HG03097 (cell line): Measurements from ENCODE around the gene NRXN3.

Source experiments
- ATAC-seq: cut with Tn5 transposase; IDR thresholded peaks from one replicate; pipeline ENCODE4 v1.9.1; 2021; ENCODE audit not compliant: unreplicated experiment, low FRiP score

Gene NRXN3

GRCh38 chr14:79363291-79363690, 1193.1 kb downstream of the NRXN3 start:
- ATAC-seq = no peak

DNA sequence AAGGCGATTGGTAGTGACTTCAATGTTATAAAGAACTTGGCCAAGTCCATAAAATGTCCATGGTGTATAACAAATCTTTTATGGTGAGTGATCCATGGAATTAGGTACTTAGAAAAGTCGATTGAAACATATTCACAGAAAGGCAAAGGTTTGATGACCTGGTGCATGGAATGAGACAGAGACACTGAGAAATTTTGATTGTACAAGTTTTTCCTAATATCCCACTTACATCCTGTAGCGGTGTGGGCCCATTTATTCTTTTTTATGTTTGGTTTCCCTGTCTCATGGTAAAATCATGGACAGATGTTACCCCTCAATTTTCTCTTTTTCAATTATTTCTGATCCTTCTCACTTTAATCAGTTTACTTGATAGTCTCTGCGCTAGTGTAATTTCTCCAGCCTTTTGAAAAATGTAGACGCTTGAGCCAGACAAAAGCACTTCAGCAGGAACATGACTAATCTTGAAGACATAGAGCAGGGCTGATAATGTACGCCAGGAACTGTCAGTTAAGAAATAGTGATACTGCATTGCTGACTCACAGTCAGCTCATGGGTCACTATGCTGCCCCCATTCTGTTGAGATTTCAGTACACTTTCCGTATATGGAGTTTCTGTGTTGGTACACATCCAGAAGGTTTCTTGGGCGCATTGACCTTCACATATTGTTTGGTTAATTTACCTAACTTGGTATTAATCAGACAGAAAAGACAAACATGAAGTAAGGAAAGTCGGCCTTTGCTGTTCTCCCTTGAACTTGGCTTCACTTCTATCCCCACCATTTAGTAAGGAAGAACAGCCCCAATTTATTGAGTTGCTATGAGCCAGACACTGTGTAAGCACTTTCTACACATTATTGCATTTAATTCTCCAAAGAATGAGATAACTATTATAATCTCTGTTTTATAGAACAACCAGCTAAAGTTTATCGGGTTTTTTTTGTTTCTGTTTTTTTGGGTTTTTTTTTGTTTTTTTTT, 1199.5 kb downstream of the NRXN3 start:
- ATAC-seq = no peak

DNA sequence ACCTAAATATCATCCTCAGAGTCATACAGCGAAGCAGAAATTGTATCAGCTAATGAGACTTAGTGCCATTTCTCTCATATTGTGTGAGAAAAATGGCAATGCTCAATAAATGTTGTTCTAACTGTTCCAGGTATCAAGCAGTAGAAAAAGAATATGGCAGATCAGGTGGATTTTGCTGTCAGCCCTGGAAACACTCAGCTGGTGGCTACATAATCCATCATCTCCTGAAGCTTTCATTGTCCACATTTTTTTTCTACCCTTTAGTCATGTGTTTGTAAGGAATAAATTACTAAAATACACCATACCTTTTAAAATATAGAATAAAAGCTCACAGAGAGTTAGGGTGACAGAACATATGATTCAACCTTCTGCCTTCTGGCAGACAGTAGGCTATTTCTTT, 1200.8 kb downstream of the NRXN3 start:
- no peak for ATAC-seq

DNA sequence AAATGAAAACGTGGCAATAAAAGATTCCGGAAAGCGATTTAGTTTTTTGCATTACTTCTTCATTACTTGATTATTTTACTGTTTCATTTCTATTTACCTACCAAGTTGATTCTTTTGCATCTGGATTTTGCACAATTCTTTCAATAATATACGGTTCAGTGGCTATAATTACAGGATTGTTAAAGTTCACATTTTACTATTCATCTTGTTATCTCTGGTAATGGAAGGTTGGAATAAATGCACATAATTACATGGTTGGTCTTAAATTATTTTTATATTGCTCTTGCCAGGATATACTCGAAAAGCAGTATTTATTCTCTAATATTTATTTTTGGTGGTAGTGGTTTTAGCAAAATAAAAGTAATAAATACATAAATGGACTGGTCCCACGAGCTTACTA, 1203.3 kb downstream of the NRXN3 start:
- no peak for ATAC-seq

GRCh38 chr14:79375356-79375755, 1205.2 kb downstream of the NRXN3 start:
- ATAC-seq = no peak

GRCh38 chr14:79376557-79376956, 1206.4 kb downstream of the NRXN3 start:
- no peak for ATAC-seq

DNA sequence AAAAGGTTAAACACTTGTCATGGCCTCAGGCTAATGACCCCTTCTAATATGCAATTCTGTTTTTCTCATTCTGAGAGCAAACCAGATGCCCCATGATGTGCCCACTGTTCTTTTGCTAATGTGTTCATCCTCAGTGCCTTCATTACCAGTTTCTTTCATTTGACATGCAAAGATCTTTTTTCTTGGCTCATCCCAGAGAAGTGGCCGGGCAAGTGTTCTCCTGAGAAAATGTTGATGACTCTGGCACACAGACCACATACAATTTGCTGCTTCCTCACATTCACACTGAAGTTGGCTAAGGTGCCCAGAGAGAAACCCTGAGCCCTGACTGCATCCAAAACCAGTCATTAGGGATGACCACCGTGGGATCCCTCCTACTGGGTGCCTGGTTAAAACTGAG, 1207.8 kb downstream of the NRXN3 start:
- ATAC-seq = no peak

- ATAC-seq = no peak
Observed at GRCh38 chr14:79379266-79379665, 1209.1 kb downstream of the NRXN3 start.

DNA sequence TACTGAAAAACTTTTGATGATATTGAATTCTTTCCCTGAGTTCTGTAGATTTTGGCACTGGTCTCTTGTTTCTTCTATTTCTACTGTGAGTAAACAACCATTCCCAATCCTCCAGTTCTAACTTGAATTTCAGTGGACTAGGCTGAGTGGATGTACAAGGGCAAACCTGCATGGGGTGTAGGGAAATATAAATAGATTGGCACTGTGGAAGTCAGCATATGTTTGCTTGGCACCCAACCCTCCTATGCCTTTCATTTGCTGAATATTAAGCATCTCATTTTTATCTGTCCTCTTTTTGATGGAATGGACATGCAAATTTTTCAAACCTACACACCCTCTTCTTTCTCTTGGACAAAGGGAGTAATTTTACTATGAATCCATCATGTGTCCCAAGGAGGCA, 1212.9 kb downstream of the NRXN3 start:
- ATAC-seq = no peak

GRCh38 chr14:79383475-79383874, 1213.3 kb downstream of the NRXN3 start:
- ATAC-seq = no peak

GRCh38 chr14:79395061-79395460, 1224.9 kb downstream of the NRXN3 start:
- no peak for ATAC-seq

- no peak for ATAC-seq
Observed at GRCh38 chr14:79404874-79405511, 1234.8 kb downstream of the NRXN3 start.

DNA sequence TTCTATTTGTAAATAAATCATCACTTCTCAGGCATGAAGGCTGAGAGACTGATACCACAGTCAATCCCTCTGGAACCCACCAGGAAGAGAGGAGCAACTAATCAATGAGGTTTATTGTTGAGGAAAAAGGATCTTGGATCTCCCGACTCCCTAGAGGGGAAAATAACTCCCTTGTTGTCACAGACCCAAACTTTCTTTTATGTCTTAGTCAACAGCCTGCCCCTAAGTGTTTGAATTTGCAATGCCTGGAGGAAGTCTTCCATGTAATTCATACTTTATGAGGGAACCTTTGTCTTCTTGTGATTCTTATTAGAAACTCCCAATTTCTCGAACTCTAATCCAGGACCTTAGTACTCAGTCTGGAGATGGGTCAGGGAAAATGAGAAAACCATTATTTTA, 1235.3 kb downstream of the NRXN3 start:
- ATAC-seq = no peak

DNA sequence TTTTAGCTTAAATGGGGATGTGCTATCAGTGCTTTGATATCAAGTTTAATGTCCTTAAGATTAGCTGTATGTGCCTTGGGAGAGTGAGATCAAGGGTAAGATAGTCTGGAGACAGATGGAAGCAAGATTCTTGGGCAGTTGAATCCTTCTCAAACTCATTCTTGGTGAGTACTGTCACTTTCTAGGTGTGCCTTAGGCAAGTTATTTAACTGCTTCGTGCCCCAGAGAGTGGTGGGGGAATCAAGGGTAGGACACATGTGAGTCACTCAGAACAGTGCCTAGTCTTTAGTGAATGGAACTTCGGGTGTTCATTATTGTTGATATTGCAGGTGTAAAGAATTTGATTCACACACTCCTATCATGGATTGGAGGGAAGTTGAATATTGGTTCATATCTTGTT, 1237.4 kb downstream of the NRXN3 start:
- no peak for ATAC-seq

DNA sequence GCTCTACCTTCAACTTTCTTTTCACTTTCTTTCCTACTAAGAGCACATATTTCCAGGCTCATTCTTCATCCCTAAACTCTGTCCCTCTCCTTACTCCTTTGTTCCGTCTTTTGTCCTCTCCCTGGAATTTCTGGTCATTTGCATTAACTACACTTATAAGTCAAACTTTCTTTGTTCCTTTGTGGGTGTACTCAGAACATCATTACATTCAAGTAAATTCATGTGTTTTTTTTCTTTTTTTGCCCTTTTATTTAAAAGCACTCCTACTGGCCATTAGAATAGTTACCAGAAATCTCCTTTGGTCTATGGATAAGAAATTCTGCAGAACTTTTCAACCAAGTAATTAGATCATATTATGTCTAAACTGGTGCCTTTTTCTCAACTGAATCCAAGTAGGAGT, 1238.5 kb downstream of the NRXN3 start:
- no peak for ATAC-seq

DNA sequence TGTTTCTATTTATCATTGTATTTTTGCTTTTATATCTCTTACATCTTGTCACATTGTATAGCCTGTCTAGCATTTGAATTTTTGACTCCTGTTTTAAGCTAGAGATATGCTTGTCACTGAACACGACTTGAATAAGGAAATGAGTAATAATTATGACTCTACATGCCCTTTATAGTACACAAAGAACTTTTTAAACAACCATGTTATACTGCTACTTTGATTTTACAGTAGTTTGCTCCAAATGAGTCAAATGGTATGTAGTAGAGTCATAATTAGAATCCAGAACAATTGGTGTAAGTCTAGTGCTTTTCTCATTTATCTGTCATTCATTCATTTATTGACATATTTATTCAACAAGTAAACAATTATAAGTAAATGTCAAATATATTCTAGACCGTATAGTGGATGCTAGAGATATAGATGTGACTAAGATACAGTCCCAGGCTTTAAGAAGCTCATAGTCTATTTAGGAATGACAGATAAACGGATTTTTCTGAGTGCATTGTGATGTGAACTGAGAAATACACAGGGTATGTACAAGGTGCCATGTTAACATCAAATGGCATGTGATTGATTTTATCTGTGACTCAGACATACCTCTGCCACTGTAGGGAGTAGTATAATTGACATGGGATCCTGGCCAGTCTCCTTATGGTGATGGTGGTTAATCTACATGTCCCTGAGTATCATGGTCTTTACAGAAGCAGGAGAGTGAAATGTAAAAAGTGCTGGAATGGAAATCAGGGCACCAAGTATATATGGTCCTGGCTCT, 1241.4 kb downstream of the NRXN3 start:
- ATAC-seq = no peak

DNA sequence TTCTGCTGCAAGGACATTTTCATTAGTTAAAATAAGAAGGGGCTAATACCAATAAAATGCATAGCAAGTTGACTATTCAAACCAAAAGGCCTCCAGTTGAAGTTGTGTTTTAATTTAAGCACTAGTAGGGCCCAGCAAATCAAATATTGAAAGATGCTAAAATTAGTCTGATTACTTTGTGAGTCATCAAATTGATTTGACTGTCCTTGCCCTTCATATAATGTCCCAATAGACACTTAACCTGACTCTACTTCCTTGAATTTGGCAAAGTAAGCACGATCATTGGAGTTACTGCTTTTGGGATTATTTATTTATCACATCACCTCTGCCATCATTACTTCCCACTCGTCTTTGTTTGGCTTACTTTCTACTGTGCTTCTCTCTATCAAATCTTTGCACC, 1242.6 kb downstream of the NRXN3 start:
- no peak for ATAC-seq

GRCh38 chr14:79413734-79414428, 1243.7 kb downstream of the NRXN3 start:
- ATAC-seq = no peak

GRCh38 chr14:79415726-79416125, 1245.6 kb downstream of the NRXN3 start:
- ATAC-seq = no peak

- ATAC-seq = no peak
Observed at GRCh38 chr14:79417961-79418360, 1247.8 kb downstream of the NRXN3 start.
